ENCODE measurements around the gene ACSF3. TPM values are rescaled to one million over a fixed set of nuclear protein-coding genes. Genes with fewer than 3 reads are reported as not detected.

ACSF3 gene
- total RNA-seq, 3 donors from 2014 or later: 20.8 to 42.3 (median 40.4) TPM

DNA sequence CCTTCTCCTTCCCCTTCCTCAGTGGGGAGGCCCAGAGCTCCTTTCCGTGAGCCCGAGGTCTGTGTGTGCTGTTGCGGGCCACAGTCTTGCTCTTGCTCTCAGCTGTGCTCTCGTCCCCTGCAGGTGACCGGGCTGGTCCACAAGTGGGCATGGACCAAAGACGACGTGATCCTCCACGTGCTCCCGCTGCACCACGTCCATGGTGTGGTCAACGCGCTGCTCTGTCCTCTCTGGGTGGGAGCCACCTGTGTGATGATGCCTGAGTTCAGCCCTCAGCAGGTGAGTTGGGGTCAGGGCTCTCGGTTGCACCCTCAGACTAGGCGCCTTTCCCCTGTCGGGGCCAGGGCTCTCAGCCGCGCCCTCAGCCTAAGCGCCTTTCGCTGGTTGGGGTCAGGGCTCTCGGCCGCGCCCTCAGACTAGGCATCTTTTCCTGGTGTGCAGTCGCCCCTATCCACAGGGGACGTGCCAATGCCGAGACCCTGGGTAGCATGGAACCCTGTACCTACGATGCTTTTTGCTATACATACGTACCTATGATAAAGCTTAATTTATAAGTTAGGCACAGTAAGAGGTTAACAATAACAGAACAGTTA is 8.9 kb downstream of the ACSF3 start:
- no peaks in the 10 kb centered on the region for H3K36me3 ChIP-seq

DNA sequence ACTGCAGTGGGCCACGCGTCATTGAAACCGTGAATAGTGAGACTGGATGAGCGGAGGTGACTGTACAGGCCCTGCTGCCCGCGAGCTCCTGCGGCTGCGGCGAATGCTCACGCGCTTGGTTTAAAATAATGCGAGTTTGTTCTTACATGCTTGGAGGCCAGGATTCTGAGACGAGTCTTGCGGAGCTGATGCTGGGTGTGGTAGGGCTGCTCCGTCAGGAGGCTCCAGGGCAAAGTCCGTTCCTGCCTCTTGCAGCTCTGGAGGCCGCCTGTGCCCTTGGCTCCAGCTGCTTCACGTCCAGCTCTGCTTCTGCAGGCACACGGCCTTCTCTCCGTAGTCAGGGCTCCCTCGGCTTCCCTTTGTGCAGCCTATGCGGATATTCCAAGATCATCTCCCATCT is 9.5 kb downstream of the ACSF3 start:
- no peak for TF ChIP-seq POLR2A (IDR thresholded peaks at IDR 0.05)
- TF ChIP-seq POLR2AphosphoS5 (IDR thresholded peaks at IDR 0.05): no peak
- TF ChIP-seq, protein P1, sequence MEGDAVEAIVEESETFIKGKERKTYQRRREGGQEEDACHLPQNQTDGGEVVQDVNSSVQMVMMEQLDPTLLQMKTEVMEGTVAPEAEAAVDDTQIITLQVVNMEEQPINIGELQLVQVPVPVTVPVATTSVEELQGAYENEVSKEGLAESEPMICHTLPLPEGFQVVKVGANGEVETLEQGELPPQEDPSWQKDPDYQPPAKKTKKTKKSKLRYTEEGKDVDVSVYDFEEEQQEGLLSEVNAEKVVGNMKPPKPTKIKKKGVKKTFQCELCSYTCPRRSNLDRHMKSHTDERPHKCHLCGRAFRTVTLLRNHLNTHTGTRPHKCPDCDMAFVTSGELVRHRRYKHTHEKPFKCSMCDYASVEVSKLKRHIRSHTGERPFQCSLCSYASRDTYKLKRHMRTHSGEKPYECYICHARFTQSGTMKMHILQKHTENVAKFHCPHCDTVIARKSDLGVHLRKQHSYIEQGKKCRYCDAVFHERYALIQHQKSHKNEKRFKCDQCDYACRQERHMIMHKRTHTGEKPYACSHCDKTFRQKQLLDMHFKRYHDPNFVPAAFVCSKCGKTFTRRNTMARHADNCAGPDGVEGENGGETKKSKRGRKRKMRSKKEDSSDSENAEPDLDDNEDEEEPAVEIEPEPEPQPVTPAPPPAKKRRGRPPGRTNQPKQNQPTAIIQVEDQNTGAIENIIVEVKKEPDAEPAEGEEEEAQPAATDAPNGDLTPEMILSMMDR (IDR thresholded peaks at IDR 0.05): no peak
- no peaks in the 10 kb centered on the region for H3K4me1 ChIP-seq
- intact Hi-C loops (cut with DNase I; ENCODE audit: low total_unique reads): no loop called here
- H3K36me3 ChIP-seq: no peaks in the 10 kb centered on the region
- H3K4me3 ChIP-seq: no peak overlapping the region
- DNase-seq (ENCODE audit: low spot score in 2 of 2): no peak
- no peaks in the 10 kb centered on the region for H3K27me3 ChIP-seq
- H3K9me3 ChIP-seq: no peaks in the 10 kb centered on the region
- no peak overlapping the region for H3K27ac ChIP-seq

More for the DNA sequence above, 8.9 kb downstream of the ACSF3 start:
- no peak overlapping the region for H3K4me3 ChIP-seq
- H3K9me3 ChIP-seq: no peaks in the 10 kb centered on the region
- no peak overlapping the region for H3K27ac ChIP-seq
- H3K27me3 ChIP-seq: no peaks in the 10 kb centered on the region
- no peak for DNase-seq (ENCODE audit: low spot score in 2 of 2)
- TF ChIP-seq POLR2A (IDR thresholded peaks at IDR 0.05): no peak
- no peak for TF ChIP-seq POLR2AphosphoS5 (IDR thresholded peaks at IDR 0.05)
- TF ChIP-seq, protein P1 (IDR thresholded peaks at IDR 0.05): no peak
- intact Hi-C loops (cut with DNase I; ENCODE audit: low total_unique reads): no loop called here
- no peaks in the 10 kb centered on the region for H3K4me1 ChIP-seq

- Histone ChIP-seq H3K9me3 (no peaks in the 10 kb centered on the region), H3K4me3 (no peak overlapping the region), H3K4me1 (no peaks in the 10 kb centered on the region), H3K36me3 (no peaks in the 10 kb centered on the region), H3K27me3 (no peaks in the 10 kb centered on the region), H3K27ac (no peak overlapping the region)
- no peak for TF ChIP-seq POLR2A (IDR thresholded peaks at IDR 0.05)
- TF ChIP-seq, protein P1 (IDR thresholded peaks at IDR 0.05): no peak
- TF ChIP-seq POLR2AphosphoS5 (IDR thresholded peaks at IDR 0.05): no peak
- DNase-seq (ENCODE audit: low spot score in 2 of 2): no peak
- intact Hi-C loops (cut with DNase I; ENCODE audit: low total_unique reads): no loop called here
Measured at GRCh38 chr16:89103781-89104180, 10.1 kb downstream of the ACSF3 start.

DNA sequence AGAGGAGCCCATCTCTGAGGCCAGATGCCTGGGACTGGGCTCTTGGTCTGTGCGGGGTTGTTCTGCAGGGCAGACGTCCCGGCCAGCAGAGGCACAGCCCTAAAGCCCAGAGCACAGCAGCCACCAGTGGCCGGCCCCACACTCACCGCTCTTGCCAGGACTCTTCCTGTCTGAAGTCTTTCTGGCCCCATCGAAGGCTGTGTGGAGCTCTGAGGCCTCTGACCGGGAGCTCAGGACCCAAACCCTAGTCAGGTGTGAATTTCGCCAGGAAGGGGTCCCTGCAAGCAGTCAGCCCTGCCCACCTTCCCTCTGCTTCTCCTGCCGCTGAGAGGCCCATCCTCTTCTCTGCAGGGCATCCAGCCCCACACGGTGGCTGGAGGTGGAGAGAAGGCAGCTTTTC is 10.7 kb downstream of the ACSF3 start:
- no peaks in the 10 kb centered on the region for H3K27me3 ChIP-seq
- intact Hi-C loops (cut with DNase I; ENCODE audit: low total_unique reads): no loop called here
- no peak overlapping the region for H3K4me3 ChIP-seq
- no peak overlapping the region for H3K27ac ChIP-seq
- no peak for DNase-seq (ENCODE audit: low spot score in 2 of 2)
- TF ChIP-seq POLR2AphosphoS5 (IDR thresholded peaks at IDR 0.05) (no peak), POLR2A (IDR thresholded peaks at IDR 0.05) (no peak)
- TF ChIP-seq, protein P1 (IDR thresholded peaks at IDR 0.05): no peak
- H3K4me1 ChIP-seq: no peaks in the 10 kb centered on the region
- H3K9me3 ChIP-seq: no peaks in the 10 kb centered on the region
- H3K36me3 ChIP-seq: no peaks in the 10 kb centered on the region

- Histone ChIP-seq H3K9me3 (no peaks in the 10 kb centered on the region), H3K27ac (no peak overlapping the region), H3K27me3 (no peaks in the 10 kb centered on the region), H3K4me1 (no peaks in the 10 kb centered on the region), H3K36me3 (no peaks in the 10 kb centered on the region), H3K4me3 (no peak overlapping the region)
- intact Hi-C loops (cut with DNase I; ENCODE audit: low total_unique reads): no loop called here
- no peak for DNase-seq (ENCODE audit: low spot score in 2 of 2)
- TF ChIP-seq POLR2AphosphoS5 (IDR thresholded peaks at IDR 0.05) (no peak), POLR2A (IDR thresholded peaks at IDR 0.05) (no peak)
- TF ChIP-seq, protein P1 (IDR thresholded peaks at IDR 0.05): no peak
Measured at GRCh38 chr16:89104930-89105571, 11.4 kb downstream of the ACSF3 start.

All from breast epithelium (tissue), 4 donors.